ENCODE data around the gene CPNE7.
A peak's percentile ranks its signal among the peaks of the same experiment; 100 is the strongest.

Gene CPNE7

DNA sequence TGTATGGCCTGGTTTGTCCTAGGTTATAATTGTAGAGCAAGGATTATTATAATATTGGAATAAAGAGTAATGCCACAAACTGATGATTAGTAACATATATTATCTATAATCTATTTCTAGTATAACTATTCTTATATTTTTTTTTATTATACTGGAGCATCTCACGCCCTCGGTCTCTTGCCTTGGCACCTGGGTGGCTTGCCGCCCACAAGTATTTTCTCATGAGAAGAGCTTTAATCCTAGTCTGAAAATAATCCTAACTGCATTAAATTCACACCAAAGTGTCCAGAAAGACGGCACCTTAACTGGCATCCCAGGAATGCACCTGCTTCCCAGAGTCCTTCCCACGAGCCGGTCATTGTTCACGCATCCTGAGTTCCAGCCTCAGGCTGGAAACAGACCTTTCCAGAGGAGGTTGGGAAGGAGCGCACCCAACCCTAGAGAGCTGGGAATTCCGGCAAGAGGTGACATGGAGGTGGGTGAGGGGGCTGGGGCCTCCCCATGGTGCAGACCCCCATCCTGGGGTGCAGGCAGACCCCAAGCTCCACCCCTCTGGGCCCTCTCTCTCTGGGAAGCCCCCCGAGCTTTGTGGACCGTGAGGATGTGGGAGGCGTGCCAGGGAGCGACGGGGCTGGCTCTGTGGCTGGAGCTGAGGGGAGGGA is 66.0 kb downstream of the CPNE7 start:
- H3K36me3 ChIP-seq (ENCODE audit: insufficient read depth, low read length) = peaks cover 23% of the 10 kb centered on the region
- no peak overlapping the region for H2AFZ ChIP-seq (ENCODE audit: low read depth, low read length)
- peaks cover 11% of the 10 kb centered on the region; the same call in 1 of the 2 replicates for H4K20me1 ChIP-seq (ENCODE audit: insufficient read depth, low read length)
- peak overlapping the region; percentile 46; the same call in 1 of the 2 replicates for H3K4me2 ChIP-seq (ENCODE audit: insufficient read depth, low read length)
- TF ChIP-seq, protein P1, sequence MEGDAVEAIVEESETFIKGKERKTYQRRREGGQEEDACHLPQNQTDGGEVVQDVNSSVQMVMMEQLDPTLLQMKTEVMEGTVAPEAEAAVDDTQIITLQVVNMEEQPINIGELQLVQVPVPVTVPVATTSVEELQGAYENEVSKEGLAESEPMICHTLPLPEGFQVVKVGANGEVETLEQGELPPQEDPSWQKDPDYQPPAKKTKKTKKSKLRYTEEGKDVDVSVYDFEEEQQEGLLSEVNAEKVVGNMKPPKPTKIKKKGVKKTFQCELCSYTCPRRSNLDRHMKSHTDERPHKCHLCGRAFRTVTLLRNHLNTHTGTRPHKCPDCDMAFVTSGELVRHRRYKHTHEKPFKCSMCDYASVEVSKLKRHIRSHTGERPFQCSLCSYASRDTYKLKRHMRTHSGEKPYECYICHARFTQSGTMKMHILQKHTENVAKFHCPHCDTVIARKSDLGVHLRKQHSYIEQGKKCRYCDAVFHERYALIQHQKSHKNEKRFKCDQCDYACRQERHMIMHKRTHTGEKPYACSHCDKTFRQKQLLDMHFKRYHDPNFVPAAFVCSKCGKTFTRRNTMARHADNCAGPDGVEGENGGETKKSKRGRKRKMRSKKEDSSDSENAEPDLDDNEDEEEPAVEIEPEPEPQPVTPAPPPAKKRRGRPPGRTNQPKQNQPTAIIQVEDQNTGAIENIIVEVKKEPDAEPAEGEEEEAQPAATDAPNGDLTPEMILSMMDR (IDR thresholded peaks at IDR 0.05; ENCODE audit: borderline replicate concordance, extremely low read depth, low read length, poor library complexity, severe bottlenecking) = no peak
- no peak for TF ChIP-seq EZH2 (IDR thresholded peaks at IDR 0.05; ENCODE audit: borderline replicate concordance, low read depth, low read length, severe bottlenecking)
- H3K27me3 ChIP-seq (ENCODE audit: insufficient read depth, low read length, poor library complexity) = no peaks in the 10 kb centered on the region
- H3K27ac ChIP-seq (ENCODE audit: low read length) = no peak overlapping the region
- ATAC-seq (ENCODE audit: insufficient read depth, low read depth) (no peak), DNase-seq (no peak)
- H3K9me3 ChIP-seq (ENCODE audit: insufficient read depth, low read length, severe bottlenecking) = no peaks in the 10 kb centered on the region
- H3K9ac ChIP-seq (ENCODE audit: low read depth, low read length) = 0 out of 2 replicates have a peak overlapping the region, but pooled peaks have one; percentile 21
- no peak overlapping the region for H3K4me3 ChIP-seq (ENCODE audit: low read depth in 1 of 2, low read length in 2 of 2)
- peaks cover 17% of the 10 kb centered on the region for H3K4me1 ChIP-seq (ENCODE audit: insufficient read depth, low read length)
- H3K79me2 ChIP-seq (ENCODE audit: insufficient read depth, low read length) = no peaks in the 10 kb centered on the region

GRCh38 chr16:89642574-89642973 is 67.0 kb downstream of the CPNE7 start:
- DNase-seq (no peak), ATAC-seq (ENCODE audit: insufficient read depth, low read depth) (no peak)
- no peak overlapping the region for H3K27ac ChIP-seq (ENCODE audit: low read length)
- TF ChIP-seq EZH2 (IDR thresholded peaks at IDR 0.05; ENCODE audit: borderline replicate concordance, low read depth, low read length, severe bottlenecking) = no peak
- TF ChIP-seq, protein P1 (IDR thresholded peaks at IDR 0.05; ENCODE audit: borderline replicate concordance, extremely low read depth, low read length, poor library complexity, severe bottlenecking) = no peak
- H3K27me3 ChIP-seq (ENCODE audit: insufficient read depth, low read length, poor library complexity) = no peaks in the 10 kb centered on the region
- H3K9me3 ChIP-seq (ENCODE audit: insufficient read depth, low read length, severe bottlenecking) = no peaks in the 10 kb centered on the region
- H4K20me1 ChIP-seq (ENCODE audit: insufficient read depth, low read length) = peaks cover 11% of the 10 kb centered on the region; the same call in 1 of the 2 replicates
- H2AFZ ChIP-seq (ENCODE audit: low read depth, low read length) = no peak overlapping the region
- H3K4me1 ChIP-seq (ENCODE audit: insufficient read depth, low read length) = peaks cover 17% of the 10 kb centered on the region
- H3K4me3 ChIP-seq (ENCODE audit: low read depth in 1 of 2, low read length in 2 of 2) = no peak overlapping the region
- H3K79me2 ChIP-seq (ENCODE audit: insufficient read depth, low read length) = no peaks in the 10 kb centered on the region
- H3K36me3 ChIP-seq (ENCODE audit: insufficient read depth, low read length) = peaks cover 31% of the 10 kb centered on the region
- H3K4me2 ChIP-seq (ENCODE audit: insufficient read depth, low read length) = no peak overlapping the region
- H3K9ac ChIP-seq (ENCODE audit: low read depth, low read length) = no peak overlapping the region

DNA sequence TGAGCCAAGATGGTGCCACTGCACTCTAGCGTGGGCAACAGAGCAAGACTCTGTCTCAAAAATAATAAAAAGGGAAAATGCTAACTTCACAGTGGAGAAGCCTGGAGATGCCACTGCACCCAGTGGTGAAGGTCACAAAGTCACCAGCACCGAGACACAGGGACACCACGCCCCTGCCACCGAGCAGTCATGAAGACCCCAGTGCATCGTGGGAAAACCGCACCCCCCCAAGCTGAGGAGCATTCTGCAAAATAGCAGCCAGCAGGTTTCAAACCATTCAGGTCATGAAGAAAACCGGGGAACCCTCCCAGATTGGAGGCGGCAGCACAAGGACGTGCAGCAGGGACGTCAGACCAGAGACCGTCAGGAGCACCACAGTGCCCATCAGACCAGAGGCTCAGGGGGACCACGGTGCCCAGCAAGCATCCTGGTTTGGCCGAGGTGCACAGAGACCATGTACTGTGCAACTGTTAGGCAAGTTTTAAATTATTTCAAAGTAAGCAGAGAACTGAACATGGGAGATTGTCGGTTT is 68.3 kb downstream of the CPNE7 start:
- no peak for TF ChIP-seq EZH2 (IDR thresholded peaks at IDR 0.05; ENCODE audit: borderline replicate concordance, low read depth, low read length, severe bottlenecking)
- TF ChIP-seq, protein P1 (IDR thresholded peaks at IDR 0.05; ENCODE audit: borderline replicate concordance, extremely low read depth, low read length, poor library complexity, severe bottlenecking) = no peak
- no peak overlapping the region for H3K4me3 ChIP-seq (ENCODE audit: low read depth in 1 of 2, low read length in 2 of 2)
- H3K36me3 ChIP-seq (ENCODE audit: insufficient read depth, low read length) = peaks cover 34% of the 10 kb centered on the region
- peaks cover 11% of the 10 kb centered on the region; the same call in 1 of the 2 replicates for H4K20me1 ChIP-seq (ENCODE audit: insufficient read depth, low read length)
- peaks cover 17% of the 10 kb centered on the region for H3K4me1 ChIP-seq (ENCODE audit: insufficient read depth, low read length)
- no peaks in the 10 kb centered on the region for H3K79me2 ChIP-seq (ENCODE audit: insufficient read depth, low read length)
- no peak overlapping the region for H3K9ac ChIP-seq (ENCODE audit: low read depth, low read length)
- no peak overlapping the region for H3K4me2 ChIP-seq (ENCODE audit: insufficient read depth, low read length)
- H3K9me3 ChIP-seq (ENCODE audit: insufficient read depth, low read length, severe bottlenecking) = no peaks in the 10 kb centered on the region
- no peaks in the 10 kb centered on the region for H3K27me3 ChIP-seq (ENCODE audit: insufficient read depth, low read length, poor library complexity)
- peak; percentile 31 for DNase-seq
- ATAC-seq (ENCODE audit: insufficient read depth, low read depth) = no peak
- no peak overlapping the region for H2AFZ ChIP-seq (ENCODE audit: low read depth, low read length)
- H3K27ac ChIP-seq (ENCODE audit: low read length) = no peak overlapping the region
